Activated CD4-positive, alpha-beta T cell treated with anti-CD3 and anti-CD28 coated beads for 36 hours (primary cell): ENCODE measurements around the gene SLC16A14. TPM values are rescaled to one million over a fixed set of nuclear protein-coding genes. Genes with fewer than 3 reads are reported as not detected.

Source experiments
- ATAC-seq: fragments of 200-7000 bp; cut with Tn5 transposase; one replicate; pipeline ENCODE4 v1.10.0; 2021; ENCODE audit warnings: mild to moderate bottlenecking, moderate library complexity
- CTCF ChIA-PET: fragments of 350-600 bp; sonication (Branson Sonifier 250); formaldehyde crosslinking; loops from one replicate; lab custom pipeline; 2021; ENCODE audit warnings: antibody characterized with exemption; lab: Charles Lee
- POLR2A ChIA-PET: fragments of 350-600 bp; sonication (Branson Sonifier 250); formaldehyde crosslinking; loops from one replicate; lab custom pipeline; 2021; ENCODE audit warnings: antibody characterized with exemption, inconsistent platforms; lab: Charles Lee
- DNase-seq: peaks from one replicate; pipeline ENCODE4 v3.0.0-alpha.2; 2020
- H3K27ac Mint-ChIP-seq: one replicate; pipeline ENCODE4 v1.8.0; 2021; ENCODE audit warnings: mixed read lengths
- H3K27me3 Mint-ChIP-seq: one replicate; pipeline ENCODE4 v1.8.0; 2021; ENCODE audit warnings: mixed read lengths
- H3K36me3 Mint-ChIP-seq: one replicate; pipeline ENCODE4 v1.8.0; 2021; ENCODE audit warnings: low read depth, mixed read lengths
- H3K4me1 Mint-ChIP-seq: one replicate; pipeline ENCODE4 v1.8.0; 2021; ENCODE audit warnings: mixed read lengths
- H3K4me3 Mint-ChIP-seq: one replicate; pipeline ENCODE4 v1.8.0; 2021; ENCODE audit warnings: mild to moderate bottlenecking, moderate library complexity, mixed read lengths
- H3K9me3 Mint-ChIP-seq: one replicate; pipeline ENCODE4 v1.8.0; 2021; ENCODE audit warnings: low read depth, mixed read lengths
- intact Hi-C, 2 experiments: fragments of 100-400 bp; cut with DNase I in 1 of 2; cut with micrococcal nuclease in 1 of 2; formaldehyde crosslinking; loops; one replicate each; pipeline versions ENCODE4 v1.14.2 to v1.15.1; 2022 to 2024; cut with DNase I, micrococcal nuclease
- total RNA-seq, 2 experiments: library from RNA; stranded (reverse); gene quantifications; one replicate each; pipeline ENCODE4 v1.2.3, GENCODE V29; 2021

The SLC16A14 gene
- total RNA-seq, 2 experiments from 2014 or later = 1.2 to 2.2 TPM

GRCh38 chr2:230069402-230069801 lies 678 bp upstream of the SLC16A14 start:
- Mint-ChIP-seq H3K36me3 (no peaks in the 10 kb centered on the region), H3K4me1 (peaks cover 17% of the 10 kb centered on the region), H3K27ac (no peak overlapping the region), H3K9me3 (peaks cover 3% of the 10 kb centered on the region), H3K4me3 (no peak overlapping the region), H3K27me3 (peaks cover 9% of the 10 kb centered on the region)
- DNase-seq (no peak), ATAC-seq (no peak)
- ChIA-PET CTCF (interaction anchor here (0.5 to 2.6 kb wide), 5 partner anchors 30 to 63 kb away, joined by 3 to 26 read pairs (median 4); no protein-coding TSS in a partner anchor), POLR2A (no interaction called here)
- intact Hi-C loops = loop anchor here (5.0 kb wide), 3 partner anchors 93 to 543 kb away; partner anchors contain the start of genes FBXO36 (in 1 of the 2) and TRIP12 (in 1 of the 2)

GRCh38 chr2:230068016-230068650 lies 591 bp downstream of the SLC16A14 start:
- no peaks in the 10 kb centered on the region for H3K9me3 Mint-ChIP-seq
- intact Hi-C loops = loop anchor here (1.0 to 5.0 kb wide), 4 partner anchors 60 to 544 kb away; partner anchors contain the start of genes FBXO36 (in 1 of the 2) and TRIP12 (in 1 of the 2)
- H3K27ac Mint-ChIP-seq = peak overlapping the region; percentile 79
- ATAC-seq (peak; percentile 57), DNase-seq (peak; percentile 77)
- peaks cover 12% of the 10 kb centered on the region for H3K27me3 Mint-ChIP-seq
- peak overlapping the region; percentile 72 for H3K4me3 Mint-ChIP-seq
- POLR2A ChIA-PET = interaction anchor here (0.6 kb wide), 1 partner anchor 134 kb away, joined by 3 read pairs; no protein-coding TSS in a partner anchor
- no peaks in the 10 kb centered on the region for H3K36me3 Mint-ChIP-seq
- CTCF ChIA-PET = interaction anchor here (0.6 to 2.9 kb wide), 21 partner anchors 8 to 547 kb away, joined by 3 to 26 read pairs (median 4); no protein-coding TSS in a partner anchor
- peaks cover 17% of the 10 kb centered on the region for H3K4me1 Mint-ChIP-seq

- Mint-ChIP-seq H3K27me3 (peaks cover 3% of the 10 kb centered on the region), H3K4me3 (no peak overlapping the region), H3K9me3 (peaks cover 6% of the 10 kb centered on the region), H3K36me3 (no peaks in the 10 kb centered on the region), H3K27ac (peak overlapping the region; percentile 15), H3K4me1 (peaks cover 14% of the 10 kb centered on the region)
- CTCF ChIA-PET = interaction anchor here (0.6 to 1.4 kb wide), 2 partner anchors 53 to 78 kb away, joined by 5 to 6 read pairs; no protein-coding TSS in a partner anchor
- intact Hi-C loops = no loop called here
- POLR2A ChIA-PET = no interaction called here
- ATAC-seq (peak; percentile 57), DNase-seq (no peak)
Measured at GRCh38 chr2:230060672-230061293, 7.9 kb downstream of the SLC16A14 start.

GRCh38 chr2:230053753-230054478 lies 14.8 kb downstream of the SLC16A14 start:
- DNase-seq (peak; percentile 39), ATAC-seq (peak; percentile 96)
- H3K9me3 Mint-ChIP-seq = no peaks in the 10 kb centered on the region
- H3K27ac Mint-ChIP-seq = no peak overlapping the region
- H3K4me1 Mint-ChIP-seq = peaks cover 21% of the 10 kb centered on the region
- ChIA-PET POLR2A (no interaction called here), CTCF (interaction anchor here (0.6 to 2.6 kb wide), 4 partner anchors 13 to 117 kb away, joined by 3 to 18 read pairs (median 4); no protein-coding TSS in a partner anchor)
- no peaks in the 10 kb centered on the region for H3K27me3 Mint-ChIP-seq
- intact Hi-C loops = no loop called here
- no peaks in the 10 kb centered on the region for H3K36me3 Mint-ChIP-seq
- H3K4me3 Mint-ChIP-seq = no peak overlapping the region

- intact Hi-C loops = no loop called here
- ATAC-seq = peak; percentile 21
- CTCF ChIA-PET = no interaction called here
Measured at GRCh38 chr2:230052299-230052698, 16.4 kb downstream of the SLC16A14 start.

GRCh38 chr2:230050136-230050535 lies 18.6 kb downstream of the SLC16A14 start:
- POLR2A ChIA-PET = no interaction called here

More at GRCh38 chr2:230052299-230052698, 16.4 kb downstream of the SLC16A14 start:
- POLR2A ChIA-PET = no interaction called here
- Mint-ChIP-seq H3K4me3 (no peak overlapping the region), H3K27me3 (no peaks in the 10 kb centered on the region), H3K4me1 (peaks cover 26% of the 10 kb centered on the region), H3K9me3 (no peaks in the 10 kb centered on the region), H3K36me3 (no peaks in the 10 kb centered on the region), H3K27ac (no peak overlapping the region)
- no peak for DNase-seq

GRCh38 chr2:230048010-230048671 lies 20.6 kb downstream of the SLC16A14 start:
- H3K27ac Mint-ChIP-seq = no peak overlapping the region
- H3K27me3 Mint-ChIP-seq = no peaks in the 10 kb centered on the region
- no peaks in the 10 kb centered on the region for H3K36me3 Mint-ChIP-seq
- ChIA-PET POLR2A (no interaction called here), CTCF (interaction anchor here (0.7 kb wide), 1 partner anchor 19 kb away, joined by 3 read pairs; no protein-coding TSS in a partner anchor)
- ATAC-seq (no peak), DNase-seq (no peak)
- intact Hi-C loops = no loop called here
- no peak overlapping the region for H3K4me3 Mint-ChIP-seq
- peaks cover 14% of the 10 kb centered on the region for H3K4me1 Mint-ChIP-seq
- no peaks in the 10 kb centered on the region for H3K9me3 Mint-ChIP-seq

More at GRCh38 chr2:230050136-230050535, 18.6 kb downstream of the SLC16A14 start:
- Mint-ChIP-seq H3K9me3 (no peaks in the 10 kb centered on the region), H3K27ac (no peak overlapping the region), H3K36me3 (no peaks in the 10 kb centered on the region), H3K27me3 (no peaks in the 10 kb centered on the region), H3K4me3 (no peak overlapping the region), H3K4me1 (peaks cover 26% of the 10 kb centered on the region)
- no peak for DNase-seq
- CTCF ChIA-PET = interaction anchor here (0.5 to 3.0 kb wide), 5 partner anchors 9 to 145 kb away, joined by 3 to 19 read pairs (median 5); no protein-coding TSS in a partner anchor
- intact Hi-C loops = no loop called here
- no peak for ATAC-seq

GRCh38 chr2:230046491-230046890 lies 22.2 kb downstream of the SLC16A14 start:
- ChIA-PET POLR2A (no interaction called here), CTCF (no interaction called here)

GRCh38 chr2:230043461-230043860 lies 25.3 kb downstream of the SLC16A14 start:
- Mint-ChIP-seq H3K27ac (no peak overlapping the region), H3K27me3 (peaks cover 3% of the 10 kb centered on the region), H3K4me1 (peaks cover 5% of the 10 kb centered on the region), H3K9me3 (no peaks in the 10 kb centered on the region), H3K4me3 (no peak overlapping the region), H3K36me3 (no peaks in the 10 kb centered on the region)
- ATAC-seq (no peak), DNase-seq (no peak)
- ChIA-PET CTCF (no interaction called here), POLR2A (no interaction called here)
- intact Hi-C loops = no loop called here

More at GRCh38 chr2:230046491-230046890, 22.2 kb downstream of the SLC16A14 start:
- no peaks in the 10 kb centered on the region for H3K9me3 Mint-ChIP-seq
- no peak overlapping the region for H3K4me3 Mint-ChIP-seq
- intact Hi-C loops = no loop called here
- no peak overlapping the region for H3K27ac Mint-ChIP-seq
- peaks cover 5% of the 10 kb centered on the region for H3K4me1 Mint-ChIP-seq
- DNase-seq = no peak
- no peaks in the 10 kb centered on the region for H3K36me3 Mint-ChIP-seq
- H3K27me3 Mint-ChIP-seq = peaks cover 3% of the 10 kb centered on the region
- ATAC-seq = no peak

- DNase-seq = no peak
- H3K4me1 Mint-ChIP-seq = peaks cover under 1% of the 10 kb centered on the region
Measured at GRCh38 chr2:230043025-230043424, 25.7 kb downstream of the SLC16A14 start.

More at GRCh38 chr2:230043025-230043424, 25.7 kb downstream of the SLC16A14 start:
- intact Hi-C loops = no loop called here
- no peak for ATAC-seq
- Mint-ChIP-seq H3K36me3 (no peaks in the 10 kb centered on the region), H3K9me3 (no peaks in the 10 kb centered on the region), H3K27me3 (peaks cover 3% of the 10 kb centered on the region), H3K27ac (no peak overlapping the region), H3K4me3 (no peak overlapping the region)
- CTCF ChIA-PET = no interaction called here
- POLR2A ChIA-PET = no interaction called here
